ENCODE measurements around the gene PCDH9.

Gene PCDH9

DNA sequence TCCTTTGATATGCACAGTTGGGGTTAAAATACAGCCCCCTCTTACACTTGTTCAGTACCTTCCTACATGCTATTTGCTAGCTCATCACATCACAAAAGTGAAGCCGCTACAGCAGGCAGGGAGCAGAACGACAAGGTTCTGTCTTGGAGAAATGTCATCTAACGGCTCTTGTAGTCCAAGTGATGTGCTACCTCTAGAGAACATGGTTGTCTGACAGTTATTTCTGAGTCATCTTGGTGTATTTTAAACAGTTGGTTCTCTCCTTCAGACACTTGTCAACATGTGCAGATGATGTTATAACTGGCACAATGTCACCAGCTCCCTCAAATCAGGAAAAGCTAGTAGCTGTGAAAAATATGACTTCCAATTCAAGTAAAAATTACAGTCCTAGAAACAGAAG is 865.0 kb downstream of the PCDH9 start:
- TF ChIP-seq GABPA (IDR thresholded peaks at IDR 0.05; ENCODE audit: low read depth): no peak
- TF ChIP-seq CTCF (IDR thresholded peaks at IDR 0.05; ENCODE audit: insufficient read depth, low read length): no peak
- no peak for TF ChIP-seq REST (IDR thresholded peaks at IDR 0.05; ENCODE audit: insufficient replicate concordance, low read depth)
- TF ChIP-seq POLR2AphosphoS5 (IDR thresholded peaks at IDR 0.05; ENCODE audit: low read depth): no peak
- no peak for TF ChIP-seq SPI1 (IDR thresholded peaks at IDR 0.05; ENCODE audit: borderline replicate concordance, low read depth)
- Histone ChIP-seq H3K27ac (replicated peaks) (no peak overlapping the region), H3K27me3 (ENCODE audit: insufficient read depth, poor library complexity, severe bottlenecking) (no peaks in the 10 kb centered on the region), H3K4me3 (replicated peaks; ENCODE audit: insufficient read depth, low read length) (no peak overlapping the region)
- DNase-seq (ENCODE audit: low read depth in 1 of 2, low spot score in 1 of 2): no peak

- Histone ChIP-seq H3K27ac (replicated peaks) (no peak overlapping the region), H3K27me3 (ENCODE audit: insufficient read depth, poor library complexity, severe bottlenecking) (no peaks in the 10 kb centered on the region), H3K4me3 (replicated peaks; ENCODE audit: insufficient read depth, low read length) (no peak overlapping the region)
- no peak for DNase-seq (ENCODE audit: low read depth in 1 of 2, low spot score in 1 of 2)
- TF ChIP-seq REST (IDR thresholded peaks at IDR 0.05; ENCODE audit: insufficient replicate concordance, low read depth) (no peak), GABPA (IDR thresholded peaks at IDR 0.05; ENCODE audit: low read depth) (no peak), CTCF (IDR thresholded peaks at IDR 0.05; ENCODE audit: insufficient read depth, low read length) (no peak), SPI1 (IDR thresholded peaks at IDR 0.05; ENCODE audit: borderline replicate concordance, low read depth) (no peak), POLR2AphosphoS5 (IDR thresholded peaks at IDR 0.05; ENCODE audit: low read depth) (no peak)
Measured at GRCh38 chr13:66364346-66364745, 865.8 kb downstream of the PCDH9 start.

GRCh38 chr13:66362485-66362884 is 867.7 kb downstream of the PCDH9 start:
- no peak for DNase-seq (ENCODE audit: low read depth in 1 of 2, low spot score in 1 of 2)
- Histone ChIP-seq H3K4me3 (replicated peaks; ENCODE audit: insufficient read depth, low read length) (no peak overlapping the region), H3K27me3 (ENCODE audit: insufficient read depth, poor library complexity, severe bottlenecking) (no peaks in the 10 kb centered on the region), H3K27ac (replicated peaks) (no peak overlapping the region)
- TF ChIP-seq CTCF (IDR thresholded peaks at IDR 0.05; ENCODE audit: insufficient read depth, low read length) (no peak), GABPA (IDR thresholded peaks at IDR 0.05; ENCODE audit: low read depth) (no peak), REST (IDR thresholded peaks at IDR 0.05; ENCODE audit: insufficient replicate concordance, low read depth) (no peak), POLR2AphosphoS5 (IDR thresholded peaks at IDR 0.05; ENCODE audit: low read depth) (no peak), SPI1 (IDR thresholded peaks at IDR 0.05; ENCODE audit: borderline replicate concordance, low read depth) (no peak)
